ENCODE measurements around the gene ENTPD2. TPM values are rescaled to one million over a fixed set of nuclear protein-coding genes. Genes with fewer than 3 reads are reported as not detected.

Gene ENTPD2
- total RNA-seq, 1 experiment from 2014 or later = 32.5 TPM

DNA sequence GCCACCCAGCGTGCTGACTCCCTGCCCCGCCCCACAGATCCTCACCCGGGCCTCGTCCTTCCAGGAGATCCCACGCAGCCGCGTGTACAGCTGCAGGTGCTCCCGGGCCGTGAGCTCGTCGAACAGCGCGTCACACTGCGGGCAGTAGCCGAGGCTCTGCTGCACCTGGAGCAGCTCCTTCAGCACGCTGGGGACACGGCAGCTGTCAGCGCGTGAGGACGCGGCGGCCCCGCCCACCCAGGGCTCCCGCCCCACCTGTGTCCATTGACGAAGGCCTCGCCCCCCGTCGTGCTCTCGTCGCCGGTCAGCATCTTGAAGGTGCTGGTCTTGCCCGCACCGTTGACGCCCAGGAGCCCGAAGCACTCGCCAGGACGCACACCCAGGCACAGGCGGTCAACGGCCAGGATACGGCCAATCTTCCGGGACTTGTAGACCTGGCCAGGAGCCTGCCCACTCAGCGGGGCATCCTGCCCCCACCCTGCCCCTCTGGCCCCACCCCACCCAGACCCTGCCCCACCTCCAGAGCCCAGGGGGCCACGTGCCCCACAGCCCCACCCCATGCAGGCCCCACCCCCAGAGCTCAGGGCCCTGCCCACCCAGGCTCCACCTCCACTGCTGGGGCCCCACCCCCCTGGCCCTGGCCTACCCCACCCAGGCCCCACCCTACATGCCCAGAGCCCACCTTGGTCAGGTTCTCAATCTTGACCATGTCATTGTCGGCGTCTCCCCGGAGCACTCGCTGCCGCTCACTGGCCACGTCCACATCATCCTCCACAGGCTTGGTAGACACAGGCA, 43.7 kb downstream of the ENTPD2 start:
- ChIA-PET CTCF (no interaction called here), POLR2A (interaction anchor here (0.6 kb wide), 1 partner anchor 59 kb away, joined by 4 read pairs; no protein-coding TSS in a partner anchor), RAD21 (ENCODE audit: low non-redundant PET in 1 of 2, low total read pairs in 2 of 2, uncharacterized antibody in 2 of 2, unreplicated experiment in 2 of 2) (interaction anchor here in 1 of 2 experiments (0.6 kb wide), 1 partner anchor 62 kb away, joined by 3 read pairs; no protein-coding TSS in a partner anchor)
- Histone ChIP-seq H2AFZ (ENCODE audit: low read depth, low read length, poor library complexity, severe bottlenecking) (no peak overlapping the region), H3K27me3 (ENCODE audit: insufficient read depth, low read length) (no peaks in the 10 kb centered on the region), H3K9me3 (ENCODE audit: control insufficient read depth in 1 of 2, insufficient read depth in 1 of 2, low read depth in 1 of 2, low read length in 2 of 2) (peaks cover 0 to 3% of the 10 kb centered on the region in 2 experiments; a peak in 1 of 4 replicates), H3K9me2 (ENCODE audit: insufficient read depth) (no peaks in the 10 kb centered on the region), H3K9ac (ENCODE audit: low read length) (no peak overlapping the region), H3K4me2 (ENCODE audit: low read length) (no peak overlapping the region), H3K79me2 (ENCODE audit: insufficient read depth, low read length) (no peaks in the 10 kb centered on the region), H3K27ac (ENCODE audit: low read depth, low read length) (no peak overlapping the region), H4K20me1 (ENCODE audit: insufficient read depth) (no peaks in the 10 kb centered on the region), H3K4me1 (ENCODE audit: control insufficient read depth in 1 of 2, insufficient read depth in 2 of 2, low read length in 2 of 2) (no peaks in the 10 kb centered on the region), H3K36me3 (ENCODE audit: control insufficient read depth in 1 of 2, insufficient read depth in 2 of 2, low read length in 2 of 2) (peaks cover 5 to 15% of the 10 kb centered on the region in 2 experiments; a peak in 3 of 4 replicates), H3K4me3 (replicated peaks in 1 of 2; ENCODE audit: low read depth in 1 of 2, low read length in 2 of 2) (no peak overlapping the region)
- DNase-seq (ENCODE audit: low read depth, low spot score) (no peak), ATAC-seq (peak; percentile 38; the same call in 1 of the 2 replicates)
- TF ChIP-seq SRF (IDR thresholded peaks at IDR 0.05; ENCODE audit: low read depth) = no peak
- TF ChIP-seq EZH2phosphoT487 (IDR thresholded peaks at IDR 0.05; ENCODE audit: borderline replicate concordance) = no peak
- TF ChIP-seq, protein P1, sequence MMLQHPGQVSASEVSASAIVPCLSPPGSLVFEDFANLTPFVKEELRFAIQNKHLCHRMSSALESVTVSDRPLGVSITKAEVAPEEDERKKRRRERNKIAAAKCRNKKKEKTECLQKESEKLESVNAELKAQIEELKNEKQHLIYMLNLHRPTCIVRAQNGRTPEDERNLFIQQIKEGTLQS (IDR thresholded peaks at IDR 0.05) = no peak
- TF ChIP-seq ZNF274 (IDR thresholded peaks at IDR 0.05; ENCODE audit: low read depth, low read length) = no peak
- TF ChIP-seq, protein P2, sequence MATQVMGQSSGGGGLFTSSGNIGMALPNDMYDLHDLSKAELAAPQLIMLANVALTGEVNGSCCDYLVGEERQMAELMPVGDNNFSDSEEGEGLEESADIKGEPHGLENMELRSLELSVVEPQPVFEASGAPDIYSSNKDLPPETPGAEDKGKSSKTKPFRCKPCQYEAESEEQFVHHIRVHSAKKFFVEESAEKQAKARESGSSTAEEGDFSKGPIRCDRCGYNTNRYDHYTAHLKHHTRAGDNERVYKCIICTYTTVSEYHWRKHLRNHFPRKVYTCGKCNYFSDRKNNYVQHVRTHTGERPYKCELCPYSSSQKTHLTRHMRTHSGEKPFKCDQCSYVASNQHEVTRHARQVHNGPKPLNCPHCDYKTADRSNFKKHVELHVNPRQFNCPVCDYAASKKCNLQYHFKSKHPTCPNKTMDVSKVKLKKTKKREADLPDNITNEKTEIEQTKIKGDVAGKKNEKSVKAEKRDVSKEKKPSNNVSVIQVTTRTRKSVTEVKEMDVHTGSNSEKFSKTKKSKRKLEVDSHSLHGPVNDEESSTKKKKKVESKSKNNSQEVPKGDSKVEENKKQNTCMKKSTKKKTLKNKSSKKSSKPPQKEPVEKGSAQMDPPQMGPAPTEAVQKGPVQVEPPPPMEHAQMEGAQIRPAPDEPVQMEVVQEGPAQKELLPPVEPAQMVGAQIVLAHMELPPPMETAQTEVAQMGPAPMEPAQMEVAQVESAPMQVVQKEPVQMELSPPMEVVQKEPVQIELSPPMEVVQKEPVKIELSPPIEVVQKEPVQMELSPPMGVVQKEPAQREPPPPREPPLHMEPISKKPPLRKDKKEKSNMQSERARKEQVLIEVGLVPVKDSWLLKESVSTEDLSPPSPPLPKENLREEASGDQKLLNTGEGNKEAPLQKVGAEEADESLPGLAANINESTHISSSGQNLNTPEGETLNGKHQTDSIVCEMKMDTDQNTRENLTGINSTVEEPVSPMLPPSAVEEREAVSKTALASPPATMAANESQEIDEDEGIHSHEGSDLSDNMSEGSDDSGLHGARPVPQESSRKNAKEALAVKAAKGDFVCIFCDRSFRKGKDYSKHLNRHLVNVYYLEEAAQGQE (IDR thresholded peaks at IDR 0.05; ENCODE audit: low read depth) = no peak
- TF ChIP-seq EGR1 (IDR thresholded peaks at IDR 0.05; ENCODE audit: low read depth) = no peak
- no peak for TF ChIP-seq SIN3A (IDR thresholded peaks at IDR 0.05; ENCODE audit: low read depth)
- no peak for TF ChIP-seq RAD21 (IDR thresholded peaks at IDR 0.05; ENCODE audit: low read depth)
- TF ChIP-seq POLR2AphosphoS5 (IDR thresholded peaks at IDR 0.05; ENCODE audit: low read depth, low read length) = no peak
- TF ChIP-seq CBX3 (IDR thresholded peaks at IDR 0.05; ENCODE audit: low read depth) = no peak
- TF ChIP-seq FOSL1 (IDR thresholded peaks at IDR 0.05; ENCODE audit: low read depth) = no peak
- no peak for TF ChIP-seq POLR2A (IDR thresholded peaks at IDR 0.05; ENCODE audit: borderline replicate concordance, extremely low read depth, insufficient read depth, insufficient read length)
- no peak for TF ChIP-seq SP1 (IDR thresholded peaks at IDR 0.05; ENCODE audit: low read depth)
- no peak for TF ChIP-seq EZH2 (IDR thresholded peaks at IDR 0.05)
- TF ChIP-seq, protein P3, sequence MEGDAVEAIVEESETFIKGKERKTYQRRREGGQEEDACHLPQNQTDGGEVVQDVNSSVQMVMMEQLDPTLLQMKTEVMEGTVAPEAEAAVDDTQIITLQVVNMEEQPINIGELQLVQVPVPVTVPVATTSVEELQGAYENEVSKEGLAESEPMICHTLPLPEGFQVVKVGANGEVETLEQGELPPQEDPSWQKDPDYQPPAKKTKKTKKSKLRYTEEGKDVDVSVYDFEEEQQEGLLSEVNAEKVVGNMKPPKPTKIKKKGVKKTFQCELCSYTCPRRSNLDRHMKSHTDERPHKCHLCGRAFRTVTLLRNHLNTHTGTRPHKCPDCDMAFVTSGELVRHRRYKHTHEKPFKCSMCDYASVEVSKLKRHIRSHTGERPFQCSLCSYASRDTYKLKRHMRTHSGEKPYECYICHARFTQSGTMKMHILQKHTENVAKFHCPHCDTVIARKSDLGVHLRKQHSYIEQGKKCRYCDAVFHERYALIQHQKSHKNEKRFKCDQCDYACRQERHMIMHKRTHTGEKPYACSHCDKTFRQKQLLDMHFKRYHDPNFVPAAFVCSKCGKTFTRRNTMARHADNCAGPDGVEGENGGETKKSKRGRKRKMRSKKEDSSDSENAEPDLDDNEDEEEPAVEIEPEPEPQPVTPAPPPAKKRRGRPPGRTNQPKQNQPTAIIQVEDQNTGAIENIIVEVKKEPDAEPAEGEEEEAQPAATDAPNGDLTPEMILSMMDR (IDR thresholded peaks at IDR 0.05 in 2 of 3, conservative IDR thresholded peaks at IDR 0.05 in 1 of 3; ENCODE audit: borderline replicate concordance in 1 of 3, insufficient read depth in 1 of 3, low read depth in 2 of 3, low read length in 2 of 3) = no peak
- no peak for TF ChIP-seq JUND (IDR thresholded peaks at IDR 0.05)
- no peak for TF ChIP-seq ELF1 (IDR thresholded peaks at IDR 0.05; ENCODE audit: borderline replicate concordance, low read depth)
- no peak for TF ChIP-seq ZFX (IDR thresholded peaks at IDR 0.05)
- no peak for TF ChIP-seq TCF7L2 (IDR thresholded peaks at IDR 0.05; ENCODE audit: borderline replicate concordance, extremely low read depth, insufficient read depth, insufficient read length)
- TF ChIP-seq YY1 (IDR thresholded peaks at IDR 0.05; ENCODE audit: extremely low read depth, insufficient replicate concordance, low read depth, low read length) = no peak
- intact Hi-C loops (cut with micrococcal nuclease) = no loop called here
- no TSS peak for BruUV-seq (replicated peaks)

All from HCT116 (cell line).